Endothelial cell of coronary artery (primary cell): ENCODE data around the gene GABRR1. TPM values are rescaled to one million over a fixed set of nuclear protein-coding genes. Genes with fewer than 3 reads are reported as not detected.

Experiments
- total RNA-seq: library from RNA; depleted of rRNA; stranded (reverse); fragments of >200 nt; gene quantifications from 2 replicates; pipeline ENCODE4 v1.2.3, GENCODE V29; 2014

Gene GABRR1
- not detected in 2 replicates for total RNA-seq

GRCh38 chr6:89217299-89217910 lies at the start of gene GABRR1:
Gene GABRR1, minus strand, starts transcription at chr6:89217358. Its CDS starts 36 bp downstream, at chr6:89217322.

GRCh38 chr6:89145956-89146717 lies 71.0 kb downstream of the GABRR1 start, which contains the start of gene PM20D2:
Gene PM20D2, plus strand, starts transcription at chr6:89146055. Its CDS starts 90 bp downstream, at chr6:89146145.

Other genes with a start within 250 kb of the GABRR1 start
- gene PNRC1, start 136.6 kb downstream of the GABRR1 start, total RNA-seq = 43.6 and 55.5 TPM in 2 replicates
- gene SRSF12, start 99.3 kb downstream of the GABRR1 start, total RNA-seq = under 0.01 and 0.09 TPM in 2 replicates
- 5.8 and 6.8 TPM in 2 replicates for gene PM20D2, start 71.3 kb downstream of the GABRR1 start, total RNA-seq
- 0.19 and 0.54 TPM in 2 replicates for gene GABRR2, start 97.9 kb upstream of the GABRR1 start, total RNA-seq
- gene UBE2J1, start 135.4 kb upstream of the GABRR1 start, total RNA-seq = 34.4 and 46.8 TPM in 2 replicates
- gene RRAGD, start 194.9 kb upstream of the GABRR1 start, total RNA-seq = 0.09 TPM in 2 replicates
- gene ANKRD6, start 215.8 kb upstream of the GABRR1 start, total RNA-seq = 3.6 and 3.9 TPM in 2 replicates